ENCODE data around the gene AP3S2.

The AP3S2 gene

DNA sequence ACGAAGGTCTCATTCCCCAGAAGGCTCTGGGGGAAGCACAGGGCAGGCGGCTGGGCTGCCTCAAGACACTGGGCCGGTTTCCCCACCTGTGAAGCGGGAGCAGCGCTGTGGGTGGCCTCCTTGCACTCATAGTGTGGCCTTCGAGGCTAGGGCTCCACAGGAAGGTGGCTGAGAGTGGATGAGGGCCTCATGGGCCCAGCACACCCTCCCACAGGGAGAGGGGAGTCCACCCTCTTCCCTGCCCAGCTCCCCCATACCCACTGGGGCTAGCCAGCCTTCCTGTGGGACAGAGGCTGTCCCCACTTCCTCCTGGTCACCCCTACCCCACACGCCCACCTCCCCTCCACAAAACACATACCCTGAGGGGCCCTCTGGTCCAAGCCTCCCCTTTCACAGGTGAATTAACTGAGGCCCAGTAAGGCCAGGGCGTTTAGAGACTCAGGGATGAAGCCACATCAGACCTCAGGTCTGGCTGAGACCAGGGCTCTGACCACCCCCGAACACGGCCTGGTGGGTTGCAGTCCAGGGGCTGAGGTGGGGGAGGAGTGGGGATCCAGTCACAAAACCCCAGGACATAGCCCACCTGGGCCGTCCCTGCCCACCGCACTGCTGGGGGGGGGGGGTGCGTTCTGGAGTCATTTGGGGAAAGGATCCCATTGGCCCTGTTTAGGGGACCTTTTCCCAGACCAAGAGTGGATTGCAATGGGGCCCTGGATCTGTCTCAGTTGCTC, 80.2 kb downstream of the AP3S2 start:
- Histone ChIP-seq H3K9me2 (replicated peaks; ENCODE audit: insufficient read depth, low read length) (no peaks in the 10 kb centered on the region), H3K27me3 (replicated peaks; ENCODE audit: insufficient read depth, low read length) (no peaks in the 10 kb centered on the region), H3K27ac (ENCODE audit: low read length) (no peak overlapping the region), H3K36me3 (replicated peaks; ENCODE audit: insufficient read depth, low read length) (no peaks in the 10 kb centered on the region), H3K4me3 (ENCODE audit: low read length) (no peak overlapping the region), H3K9me3 (replicated peaks; ENCODE audit: insufficient read depth, low read length) (no peaks in the 10 kb centered on the region), H3K79me2 (ENCODE audit: low read length) (no peaks in the 10 kb centered on the region), H4K20me1 (ENCODE audit: insufficient read depth, low read length) (no peaks in the 10 kb centered on the region), H3F3A (ENCODE audit: insufficient read depth, low read length) (no peaks in the 10 kb centered on the region), H3K4me1 (ENCODE audit: low read length) (no peaks in the 10 kb centered on the region), H2AFZ (ENCODE audit: low read length) (no peak overlapping the region), H3K4me2 (ENCODE audit: low read depth, low read length) (no peak overlapping the region), H3K9ac (ENCODE audit: low read length) (no peak overlapping the region)
- no peak for TF ChIP-seq EZH2 (optimal IDR thresholded peaks at IDR 0.05; ENCODE audit: low read depth, low read length)
- TF ChIP-seq EZH2phosphoT487 (IDR thresholded peaks at IDR 0.05; ENCODE audit: low read length): no peak
- TF ChIP-seq, protein P1, sequence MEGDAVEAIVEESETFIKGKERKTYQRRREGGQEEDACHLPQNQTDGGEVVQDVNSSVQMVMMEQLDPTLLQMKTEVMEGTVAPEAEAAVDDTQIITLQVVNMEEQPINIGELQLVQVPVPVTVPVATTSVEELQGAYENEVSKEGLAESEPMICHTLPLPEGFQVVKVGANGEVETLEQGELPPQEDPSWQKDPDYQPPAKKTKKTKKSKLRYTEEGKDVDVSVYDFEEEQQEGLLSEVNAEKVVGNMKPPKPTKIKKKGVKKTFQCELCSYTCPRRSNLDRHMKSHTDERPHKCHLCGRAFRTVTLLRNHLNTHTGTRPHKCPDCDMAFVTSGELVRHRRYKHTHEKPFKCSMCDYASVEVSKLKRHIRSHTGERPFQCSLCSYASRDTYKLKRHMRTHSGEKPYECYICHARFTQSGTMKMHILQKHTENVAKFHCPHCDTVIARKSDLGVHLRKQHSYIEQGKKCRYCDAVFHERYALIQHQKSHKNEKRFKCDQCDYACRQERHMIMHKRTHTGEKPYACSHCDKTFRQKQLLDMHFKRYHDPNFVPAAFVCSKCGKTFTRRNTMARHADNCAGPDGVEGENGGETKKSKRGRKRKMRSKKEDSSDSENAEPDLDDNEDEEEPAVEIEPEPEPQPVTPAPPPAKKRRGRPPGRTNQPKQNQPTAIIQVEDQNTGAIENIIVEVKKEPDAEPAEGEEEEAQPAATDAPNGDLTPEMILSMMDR (IDR thresholded peaks at IDR 0.05; ENCODE audit: low read length): no peak
- DNase-seq: no peak

DNA sequence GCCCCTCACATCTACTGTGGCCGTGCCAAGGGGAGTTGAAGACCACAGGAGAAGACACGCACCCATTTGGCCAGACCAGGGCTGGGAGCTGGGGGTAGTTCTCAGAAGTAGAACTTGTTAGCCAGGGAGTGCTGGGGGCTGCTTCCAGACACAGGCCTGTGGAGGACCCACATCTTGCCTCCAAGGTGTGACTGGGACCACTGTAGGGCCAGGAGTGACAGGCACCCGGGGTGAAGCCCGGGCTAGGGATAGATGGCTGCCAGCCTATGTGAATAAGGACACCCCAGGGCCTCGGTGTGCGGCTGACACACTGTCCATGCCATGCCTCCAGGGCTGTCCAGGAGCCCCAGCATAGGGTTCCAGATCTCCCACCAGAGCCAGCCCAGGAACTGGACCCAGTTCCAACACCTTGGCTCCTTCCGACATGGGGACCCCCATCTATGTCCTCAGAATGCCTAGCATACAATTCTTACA, 80.9 kb downstream of the AP3S2 start:
- H3K4me2 ChIP-seq (ENCODE audit: low read depth, low read length): no peak overlapping the region
- H3K9me2 ChIP-seq (replicated peaks; ENCODE audit: insufficient read depth, low read length): no peaks in the 10 kb centered on the region
- H3K4me3 ChIP-seq (ENCODE audit: low read length): no peak overlapping the region
- TF ChIP-seq EZH2 (optimal IDR thresholded peaks at IDR 0.05; ENCODE audit: low read depth, low read length): no peak
- no peak for TF ChIP-seq EZH2phosphoT487 (IDR thresholded peaks at IDR 0.05; ENCODE audit: low read length)
- TF ChIP-seq, protein P1 (IDR thresholded peaks at IDR 0.05; ENCODE audit: low read length): no peak
- no peak overlapping the region for H3K9ac ChIP-seq (ENCODE audit: low read length)
- H3K36me3 ChIP-seq (replicated peaks; ENCODE audit: insufficient read depth, low read length): no peaks in the 10 kb centered on the region
- no peaks in the 10 kb centered on the region for H4K20me1 ChIP-seq (ENCODE audit: insufficient read depth, low read length)
- no peaks in the 10 kb centered on the region for H3K4me1 ChIP-seq (ENCODE audit: low read length)
- no peak overlapping the region for H3K27ac ChIP-seq (ENCODE audit: low read length)
- no peak for DNase-seq
- no peaks in the 10 kb centered on the region for H3K79me2 ChIP-seq (ENCODE audit: low read length)
- H3K27me3 ChIP-seq (replicated peaks; ENCODE audit: insufficient read depth, low read length): no peaks in the 10 kb centered on the region
- H2AFZ ChIP-seq (ENCODE audit: low read length): no peak overlapping the region
- no peaks in the 10 kb centered on the region for H3F3A ChIP-seq (ENCODE audit: insufficient read depth, low read length)
- H3K9me3 ChIP-seq (replicated peaks; ENCODE audit: insufficient read depth, low read length): no peaks in the 10 kb centered on the region

DNA sequence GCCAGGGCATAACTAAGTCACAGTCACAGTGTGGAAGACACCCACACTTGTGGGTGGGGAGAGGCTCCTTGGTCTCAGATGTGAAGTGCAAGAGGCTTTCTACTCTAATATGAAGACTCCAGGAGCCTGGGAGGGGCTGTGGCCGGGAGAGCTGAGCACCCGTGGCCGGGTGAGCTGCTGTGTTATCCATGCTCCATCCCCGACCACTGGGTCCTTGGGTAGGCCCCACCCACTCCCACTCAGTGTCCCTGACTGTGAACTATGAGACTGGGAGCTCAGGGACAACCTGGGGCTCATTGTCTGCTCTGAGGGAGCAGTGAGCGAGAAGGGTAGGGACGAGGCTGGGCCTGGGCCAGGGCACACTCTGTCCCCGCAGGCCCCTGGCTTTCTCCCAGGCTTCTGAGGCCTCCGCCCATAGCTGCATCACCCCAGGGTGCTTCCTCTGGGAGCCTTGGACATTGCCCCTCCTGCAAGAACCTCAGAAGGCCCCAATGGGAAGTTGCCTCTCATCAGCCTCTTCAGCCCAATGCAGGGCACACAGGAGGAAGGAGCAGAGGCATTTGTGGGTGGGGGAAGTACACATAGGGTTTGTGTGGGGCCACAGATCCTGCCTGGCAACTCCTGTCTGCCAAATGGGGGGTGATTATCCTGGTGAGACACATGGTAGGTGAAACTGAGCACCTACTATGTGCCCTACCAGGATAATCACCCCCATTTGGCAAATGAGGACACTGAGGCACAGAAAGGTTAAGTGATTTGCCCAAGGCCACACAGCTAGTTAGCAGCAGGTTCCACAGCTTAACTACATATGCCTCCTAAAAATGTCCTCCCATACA, 81.6 kb downstream of the AP3S2 start:
- Histone ChIP-seq H3K79me2 (ENCODE audit: low read length) (no peaks in the 10 kb centered on the region), H3K9me2 (replicated peaks; ENCODE audit: insufficient read depth, low read length) (no peaks in the 10 kb centered on the region), H3K9ac (ENCODE audit: low read length) (no peak overlapping the region), H3K36me3 (replicated peaks; ENCODE audit: insufficient read depth, low read length) (no peaks in the 10 kb centered on the region), H3K4me1 (ENCODE audit: low read length) (no peaks in the 10 kb centered on the region), H3K27ac (ENCODE audit: low read length) (no peak overlapping the region), H3K4me3 (ENCODE audit: low read length) (no peak overlapping the region), H3K27me3 (replicated peaks; ENCODE audit: insufficient read depth, low read length) (no peaks in the 10 kb centered on the region), H3K4me2 (ENCODE audit: low read depth, low read length) (no peak overlapping the region), H4K20me1 (ENCODE audit: insufficient read depth, low read length) (no peaks in the 10 kb centered on the region), H3F3A (ENCODE audit: insufficient read depth, low read length) (no peaks in the 10 kb centered on the region), H3K9me3 (replicated peaks; ENCODE audit: insufficient read depth, low read length) (no peaks in the 10 kb centered on the region), H2AFZ (ENCODE audit: low read length) (no peak overlapping the region)
- TF ChIP-seq EZH2phosphoT487 (IDR thresholded peaks at IDR 0.05; ENCODE audit: low read length) (no peak), EZH2 (optimal IDR thresholded peaks at IDR 0.05; ENCODE audit: low read depth, low read length) (no peak)
- TF ChIP-seq, protein P1 (IDR thresholded peaks at IDR 0.05; ENCODE audit: low read length): no peak
- DNase-seq: no peak
